Frontal cortex (tissue), 4 donors: ENCODE measurements around the gene GRM2. TPM values are rescaled to one million over a fixed set of nuclear protein-coding genes. Genes with fewer than 3 reads are reported as not detected.
A peak's percentile ranks its signal among the peaks of the same experiment; 100 is the strongest.

Source experiments
- DNase-seq, 2 donors: peaks; one replicate each; pipeline ENCODE4 v3.0.0; 2012; ENCODE audit warnings: low spot score in 2 of 2
- FAIRE-seq: peaks from 2 replicates; lab custom pipeline; 2012; peaks lifted over from hg19 to GRCh38; lab: Jason Lieb, UNC
- total RNA-seq: library from RNA; depleted of rRNA; stranded (reverse); fragments of >200 nt; gene quantifications from one replicate; pipeline ENCODE4 v1.2.3, GENCODE V29; 2014
- donor health status: control.
- donor health status: control.
- donor health status: control.

Gene GRM2
- total RNA-seq, 1 donor from 2014 or later, result 6.5 TPM

DNA sequence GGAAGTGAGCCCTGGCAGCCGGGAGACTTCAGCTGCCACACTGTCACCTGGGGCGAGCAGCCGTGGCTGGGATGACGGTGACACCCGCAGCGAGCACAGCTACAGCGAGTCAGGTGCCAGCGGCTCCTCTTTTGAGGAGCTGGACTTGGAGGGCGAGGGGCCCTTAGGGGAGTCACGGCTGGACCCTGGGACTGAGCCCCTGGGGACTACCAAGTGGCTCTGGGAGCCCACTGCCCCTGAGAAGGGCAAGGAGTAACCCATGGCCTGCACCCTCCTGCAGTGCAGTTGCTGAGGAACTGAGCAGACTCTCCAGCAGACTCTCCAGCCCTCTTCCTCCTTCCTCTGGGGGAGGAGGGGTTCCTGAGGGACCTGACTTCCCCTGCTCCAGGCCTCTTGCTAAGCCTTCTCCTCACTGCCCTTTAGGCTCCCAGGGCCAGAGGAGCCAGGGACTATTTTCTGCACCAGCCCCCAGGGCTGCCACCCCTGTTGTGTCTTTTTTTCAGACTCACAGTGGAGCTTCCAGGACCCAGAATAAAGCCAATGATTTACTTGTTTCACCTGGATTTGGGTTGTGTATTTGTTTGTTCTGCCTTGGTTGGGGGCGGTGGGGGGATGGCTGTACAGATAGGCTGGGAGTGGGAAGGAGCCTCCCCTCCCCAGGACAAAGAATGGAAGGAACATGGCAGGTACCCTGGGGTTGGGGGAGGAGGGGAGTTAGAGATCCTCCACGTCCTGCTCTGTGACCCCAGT, 2.9 kb upstream of the GRM2 start:
- FAIRE-seq, result no peak
- no peak for DNase-seq

DNA sequence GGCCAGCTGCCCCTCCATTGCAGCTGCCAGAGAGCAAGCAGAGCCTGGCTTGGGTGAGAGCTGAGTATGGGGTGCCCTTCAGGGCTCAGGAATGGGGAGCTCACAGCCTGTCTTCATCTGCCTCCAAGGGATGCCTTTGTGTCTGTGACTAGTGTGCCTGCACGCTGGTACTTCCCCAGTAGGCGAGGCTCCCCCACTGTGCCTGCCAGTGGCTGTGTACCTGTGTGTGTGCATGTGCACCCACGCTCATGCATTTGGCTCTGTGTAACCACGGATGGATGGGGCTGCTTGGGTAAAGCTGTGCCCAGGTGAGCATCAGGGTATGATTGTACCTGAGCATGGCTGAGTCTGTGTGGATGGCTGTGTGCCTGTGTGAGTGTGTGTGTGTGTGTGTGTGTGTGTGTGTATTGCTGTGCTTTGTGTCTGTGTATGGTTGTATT, 2.3 kb upstream of the GRM2 start:
- FAIRE-seq, result no peak
- no peak for DNase-seq

DNA sequence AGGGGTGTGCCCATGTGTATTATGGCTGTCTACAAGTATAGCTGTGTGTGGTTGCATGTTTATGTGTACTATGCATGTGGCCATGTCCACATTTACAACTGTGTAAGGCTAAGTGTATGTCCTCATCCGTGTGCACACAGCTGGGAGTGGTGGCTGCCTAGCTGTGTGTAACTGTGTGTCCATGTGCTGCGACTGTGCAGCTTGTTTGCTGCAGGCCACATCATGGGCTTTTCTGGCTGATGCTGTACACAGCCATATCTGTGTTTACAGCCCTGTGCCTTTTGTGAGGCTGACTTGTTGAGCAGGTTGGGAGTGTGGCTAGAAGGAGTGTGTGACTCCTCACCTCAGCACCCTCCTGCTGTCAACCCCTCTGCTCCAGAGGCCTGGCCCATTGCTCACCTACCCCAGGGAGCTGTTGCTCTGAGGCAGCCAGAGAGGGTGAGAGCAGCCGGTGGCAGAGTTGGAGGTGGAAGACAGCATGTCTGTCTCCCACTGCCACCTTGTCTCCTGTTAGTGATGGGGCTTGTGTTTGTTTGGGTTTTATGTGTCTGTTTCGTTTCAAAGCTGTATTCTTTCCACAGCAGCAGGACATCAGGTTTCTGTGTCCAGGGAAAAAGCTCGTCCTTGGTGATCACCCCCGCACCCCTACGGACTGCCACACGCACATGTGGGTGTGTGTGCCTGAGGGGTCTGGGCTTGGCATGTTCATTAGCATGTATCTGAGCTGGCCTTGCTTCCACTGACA, 1.4 kb upstream of the GRM2 start:
- DNase-seq (no peak), FAIRE-seq (no peak)

DNA sequence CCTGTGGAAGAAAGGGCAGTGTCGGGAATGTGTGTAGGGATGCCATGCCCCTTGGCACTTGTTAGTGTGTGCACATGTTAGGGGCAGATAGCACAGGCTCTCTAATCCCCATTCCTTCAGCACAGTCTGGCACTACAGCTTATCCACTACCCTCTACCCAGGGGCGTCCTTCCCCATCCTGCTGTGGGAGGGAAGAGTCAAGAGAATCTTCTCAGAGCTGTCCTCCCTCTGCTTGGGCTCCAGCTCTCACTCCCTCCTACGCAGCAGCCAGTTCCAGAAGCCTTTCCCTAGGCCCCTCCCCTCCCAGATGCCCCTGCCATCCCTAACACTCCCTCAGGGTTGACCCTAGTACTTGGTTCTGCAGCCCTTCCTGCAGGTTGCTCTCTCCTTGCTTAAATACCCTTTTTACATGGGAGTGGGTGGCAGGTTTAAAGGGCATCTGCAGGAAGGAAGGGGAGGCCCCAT, 815 bp upstream of the GRM2 start:
- DNase-seq (no peak), FAIRE-seq (no peak)

DNA sequence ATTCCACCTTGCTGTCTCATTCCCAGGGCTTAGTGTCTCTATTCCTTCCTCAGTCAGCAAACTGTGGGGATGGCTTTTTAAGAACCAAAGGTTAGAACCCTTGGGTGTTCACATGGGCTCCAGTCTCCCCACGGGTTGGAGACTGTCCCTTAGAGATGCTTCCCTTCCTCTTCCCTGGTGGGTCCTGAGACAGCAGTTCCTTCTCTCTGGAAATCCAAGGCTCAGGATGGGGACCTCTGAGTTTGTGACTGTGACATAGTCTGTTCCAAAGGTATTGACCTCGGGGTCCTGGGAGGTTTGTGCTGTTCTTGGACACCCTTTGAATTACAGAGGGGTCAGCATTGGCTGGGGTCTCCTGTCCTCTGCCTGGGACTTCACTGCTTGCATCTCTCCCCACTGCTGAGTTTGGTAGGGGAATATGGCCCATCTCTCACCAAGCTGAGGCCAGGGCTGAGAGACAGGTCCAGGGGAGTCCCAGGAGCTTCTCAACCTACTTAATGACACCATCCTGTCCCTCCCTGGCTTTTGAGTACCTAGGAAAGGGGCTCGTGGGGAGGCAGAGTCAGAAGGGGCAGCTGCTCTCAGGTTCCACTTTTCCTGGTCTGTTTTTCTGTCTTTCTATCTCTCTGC, 1.5 kb downstream of the GRM2 start:
- DNase-seq (peak in 1 of 2 donors; percentile 8), FAIRE-seq (no peak)

DNA sequence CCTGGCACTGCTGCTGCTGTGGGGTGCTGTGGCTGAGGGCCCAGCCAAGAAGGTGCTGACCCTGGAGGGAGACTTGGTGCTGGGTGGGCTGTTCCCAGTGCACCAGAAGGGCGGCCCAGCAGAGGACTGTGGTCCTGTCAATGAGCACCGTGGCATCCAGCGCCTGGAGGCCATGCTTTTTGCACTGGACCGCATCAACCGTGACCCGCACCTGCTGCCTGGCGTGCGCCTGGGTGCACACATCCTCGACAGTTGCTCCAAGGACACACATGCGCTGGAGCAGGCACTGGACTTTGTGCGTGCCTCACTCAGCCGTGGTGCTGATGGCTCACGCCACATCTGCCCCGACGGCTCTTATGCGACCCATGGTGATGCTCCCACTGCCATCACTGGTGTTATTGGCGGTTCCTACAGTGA, 2.1 kb downstream of the GRM2 start:
- no peak for FAIRE-seq

DNA sequence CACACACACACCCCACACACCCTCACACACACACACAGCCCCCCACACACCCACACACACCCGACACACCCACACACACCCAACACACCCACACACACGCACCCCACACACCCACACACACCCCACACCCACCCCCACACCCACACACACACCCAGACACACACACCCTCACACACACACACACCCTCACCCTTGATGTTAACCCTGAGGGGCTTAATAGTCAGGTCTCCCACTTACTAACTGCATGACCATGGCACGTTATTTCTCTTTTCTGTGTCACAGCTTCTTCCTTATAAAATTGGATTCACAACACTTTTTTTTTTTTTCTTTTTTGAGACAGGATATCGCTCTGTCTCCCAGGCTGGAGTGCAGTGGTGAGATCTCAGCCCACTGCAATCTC, 2.8 kb downstream of the GRM2 start:
- FAIRE-seq (no peak), DNase-seq (peak in 1 of 2 donors; percentile 2)

More for the DNA sequence above, 2.1 kb downstream of the GRM2 start:
- peak in 1 of 2 donors; percentile 5 for DNase-seq

DNA sequence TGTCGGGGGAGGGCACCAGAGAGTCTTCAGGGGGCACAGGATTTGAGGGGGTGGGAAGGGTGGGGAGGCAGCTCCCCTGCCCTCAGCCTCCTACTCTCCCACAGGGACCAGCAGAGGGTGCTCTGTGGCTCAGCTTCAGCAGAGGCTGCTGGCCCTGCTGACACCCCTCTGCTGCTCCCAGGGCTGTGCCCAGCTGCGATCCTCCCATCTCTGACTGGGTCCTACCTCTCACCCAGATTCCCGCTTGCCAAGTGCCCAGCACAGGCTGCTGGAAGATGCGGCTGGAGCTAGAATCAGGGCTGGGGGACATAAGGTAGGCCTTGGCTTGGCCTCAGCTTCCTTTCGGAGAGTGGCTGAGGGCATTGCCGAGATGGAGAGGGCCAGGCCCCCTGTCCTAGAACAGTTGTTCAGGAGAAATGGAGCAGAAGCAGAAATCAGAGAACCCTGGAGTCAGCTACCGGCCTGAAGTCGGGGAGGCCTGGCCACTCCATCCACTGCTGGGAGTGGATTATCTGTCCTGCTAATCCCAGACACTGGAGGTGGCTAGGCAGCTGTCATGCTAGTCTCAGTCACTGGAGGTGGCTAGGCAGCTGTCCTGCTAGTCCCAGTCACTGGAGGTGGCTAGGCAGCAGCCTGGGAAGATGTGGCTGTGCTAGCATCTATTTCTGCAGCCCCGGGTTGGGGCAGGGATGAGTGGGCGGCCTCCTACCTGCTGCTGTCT, 3.9 kb downstream of the GRM2 start:
- DNase-seq, result peak in 1 of 2 donors; percentile 45
- FAIRE-seq, result no peak

DNA sequence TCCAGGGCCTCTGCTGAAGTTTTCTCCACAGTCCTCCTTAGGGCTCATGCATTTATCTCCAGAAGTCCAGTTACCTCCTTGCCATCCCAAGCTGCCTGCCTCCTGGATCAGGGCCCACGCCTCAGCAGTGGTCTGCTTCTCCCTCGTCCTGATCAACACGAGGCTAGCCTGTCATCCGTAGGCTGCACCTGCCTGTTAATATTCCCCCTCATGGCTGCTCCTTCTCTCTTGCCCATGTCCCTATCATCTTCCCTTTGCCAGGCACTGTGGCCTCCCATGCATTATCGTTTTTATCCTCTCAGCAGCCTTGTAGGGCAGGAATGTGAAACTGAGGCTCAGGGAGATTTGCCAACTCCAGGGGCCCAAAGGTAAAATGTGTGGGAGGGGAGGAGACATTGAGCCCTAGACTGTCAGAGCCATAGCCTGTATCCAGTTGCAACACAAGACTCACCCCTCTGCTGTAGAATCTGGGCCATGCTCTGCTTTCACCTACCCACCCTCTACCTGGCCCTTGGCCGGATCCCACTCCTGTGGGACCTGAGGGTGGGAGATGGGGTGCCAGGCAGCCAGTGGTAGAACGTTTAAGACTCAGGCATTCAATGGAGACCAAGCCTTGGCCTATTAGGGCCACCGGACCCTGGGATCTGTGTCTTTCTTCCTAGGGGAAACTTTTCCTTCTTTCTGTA, 4.6 kb downstream of the GRM2 start:
- DNase-seq (peak; percentile 12), FAIRE-seq (no peak)

DNA sequence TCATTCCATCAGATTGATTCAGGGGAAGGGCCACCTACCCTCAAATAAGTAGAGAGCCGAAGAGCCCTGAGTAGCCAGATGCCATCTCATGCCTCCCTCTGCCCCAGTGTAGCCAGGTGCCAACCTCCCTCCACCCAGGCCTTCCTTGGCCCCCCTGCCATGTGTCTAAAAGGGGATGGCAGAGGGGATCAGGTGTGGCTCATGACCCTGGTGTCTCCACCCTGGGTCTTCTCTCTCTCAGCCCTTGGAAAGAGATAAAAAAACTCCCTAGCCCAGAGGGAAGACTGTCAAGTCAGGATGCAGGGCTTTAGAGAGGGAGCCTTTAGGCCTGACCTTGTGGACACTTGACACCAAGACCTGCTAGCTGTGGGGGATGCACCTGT, 5.2 kb downstream of the GRM2 start:
- DNase-seq (peak; percentile 9 to 11), FAIRE-seq (no peak)

DNA sequence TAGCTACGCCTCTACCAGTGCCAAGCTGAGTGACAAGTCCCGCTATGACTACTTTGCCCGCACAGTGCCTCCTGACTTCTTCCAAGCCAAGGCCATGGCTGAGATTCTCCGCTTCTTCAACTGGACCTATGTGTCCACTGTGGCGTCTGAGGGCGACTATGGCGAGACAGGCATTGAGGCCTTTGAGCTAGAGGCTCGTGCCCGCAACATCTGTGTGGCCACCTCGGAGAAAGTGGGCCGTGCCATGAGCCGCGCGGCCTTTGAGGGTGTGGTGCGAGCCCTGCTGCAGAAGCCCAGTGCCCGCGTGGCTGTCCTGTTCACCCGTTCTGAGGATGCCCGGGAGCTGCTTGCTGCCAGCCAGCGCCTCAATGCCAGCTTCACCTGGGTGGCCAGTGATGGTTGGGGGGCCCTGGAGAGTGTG, 5.7 kb downstream of the GRM2 start:
- FAIRE-seq, result no peak

DNA sequence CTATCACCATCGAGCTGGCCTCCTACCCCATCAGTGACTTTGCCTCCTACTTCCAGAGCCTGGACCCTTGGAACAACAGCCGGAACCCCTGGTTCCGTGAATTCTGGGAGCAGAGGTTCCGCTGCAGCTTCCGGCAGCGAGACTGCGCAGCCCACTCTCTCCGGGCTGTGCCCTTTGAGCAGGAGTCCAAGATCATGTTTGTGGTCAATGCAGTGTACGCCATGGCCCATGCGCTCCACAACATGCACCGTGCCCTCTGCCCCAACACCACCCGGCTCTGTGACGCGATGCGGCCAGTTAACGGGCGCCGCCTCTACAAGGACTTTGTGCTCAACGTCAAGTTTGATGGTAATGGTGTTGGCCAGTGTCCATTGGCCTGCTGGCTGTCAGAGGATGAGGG, 6.1 kb downstream of the GRM2 start:
- FAIRE-seq (no peak), DNase-seq (peak; percentile 0 to 1)

More for the DNA sequence above, 5.7 kb downstream of the GRM2 start:
- peak in 1 of 2 donors; percentile 1 for DNase-seq

DNA sequence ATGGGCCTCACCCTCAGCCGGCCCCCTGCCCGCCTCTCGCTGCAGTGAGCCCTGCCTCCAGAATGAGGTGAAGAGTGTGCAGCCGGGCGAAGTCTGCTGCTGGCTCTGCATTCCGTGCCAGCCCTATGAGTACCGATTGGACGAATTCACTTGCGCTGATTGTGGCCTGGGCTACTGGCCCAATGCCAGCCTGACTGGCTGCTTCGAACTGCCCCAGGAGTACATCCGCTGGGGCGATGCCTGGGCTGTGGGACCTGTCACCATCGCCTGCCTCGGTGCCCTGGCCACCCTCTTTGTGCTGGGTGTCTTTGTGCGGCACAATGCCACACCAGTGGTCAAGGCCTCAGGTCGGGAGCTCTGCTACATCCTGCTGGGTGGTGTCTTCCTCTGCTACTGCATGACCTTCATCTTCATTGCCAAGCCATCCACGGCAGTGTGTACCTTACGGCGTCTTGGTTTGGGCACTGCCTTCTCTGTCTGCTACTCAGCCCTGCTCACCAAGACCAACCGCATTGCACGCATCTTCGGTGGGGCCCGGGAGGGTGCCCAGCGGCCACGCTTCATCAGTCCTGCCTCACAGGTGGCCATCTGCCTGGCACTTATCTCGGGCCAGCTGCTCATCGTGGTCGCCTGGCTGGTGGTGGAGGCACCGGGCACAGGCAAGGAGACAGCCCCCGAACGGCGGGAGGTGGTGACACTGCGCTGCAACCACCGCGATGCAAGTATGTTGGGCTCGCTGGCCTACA, 8.5 kb downstream of the GRM2 start:
- peak; percentile 2 to 6 for DNase-seq
- FAIRE-seq, result no peak

DNA sequence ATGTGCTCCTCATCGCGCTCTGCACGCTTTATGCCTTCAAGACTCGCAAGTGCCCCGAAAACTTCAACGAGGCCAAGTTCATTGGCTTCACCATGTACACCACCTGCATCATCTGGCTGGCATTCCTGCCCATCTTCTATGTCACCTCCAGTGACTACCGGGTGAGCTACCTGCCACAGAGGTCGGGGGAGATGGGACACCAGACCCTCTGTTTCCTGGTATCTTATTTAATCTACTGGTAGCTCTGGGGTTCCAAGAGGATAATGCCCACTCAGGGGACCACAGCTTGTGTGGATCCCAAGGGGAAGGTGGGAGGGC, 9.1 kb downstream of the GRM2 start:
- peak in 1 of 2 donors; percentile 2 for DNase-seq
- no peak for FAIRE-seq

DNA sequence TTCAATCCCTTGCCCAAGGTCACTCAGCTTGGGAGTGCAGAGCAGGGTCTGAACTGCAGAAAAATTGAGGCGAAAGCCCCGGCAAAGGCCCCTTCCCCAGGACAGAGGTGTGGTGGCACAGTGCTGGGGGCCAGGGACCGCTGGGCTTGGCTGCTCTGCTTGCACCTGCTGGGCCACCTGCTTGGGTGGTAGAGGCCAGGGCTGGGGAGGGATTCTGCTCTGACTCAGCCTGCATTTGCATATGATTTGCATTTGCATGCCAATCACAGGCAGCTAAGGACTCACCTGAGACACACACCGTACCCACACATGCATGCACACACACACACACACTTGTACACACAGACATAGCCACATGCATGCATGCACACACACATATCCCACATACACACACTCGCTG, 9.9 kb downstream of the GRM2 start:
- no peak for FAIRE-seq
- DNase-seq, result peak; percentile 1 to 28

DNA sequence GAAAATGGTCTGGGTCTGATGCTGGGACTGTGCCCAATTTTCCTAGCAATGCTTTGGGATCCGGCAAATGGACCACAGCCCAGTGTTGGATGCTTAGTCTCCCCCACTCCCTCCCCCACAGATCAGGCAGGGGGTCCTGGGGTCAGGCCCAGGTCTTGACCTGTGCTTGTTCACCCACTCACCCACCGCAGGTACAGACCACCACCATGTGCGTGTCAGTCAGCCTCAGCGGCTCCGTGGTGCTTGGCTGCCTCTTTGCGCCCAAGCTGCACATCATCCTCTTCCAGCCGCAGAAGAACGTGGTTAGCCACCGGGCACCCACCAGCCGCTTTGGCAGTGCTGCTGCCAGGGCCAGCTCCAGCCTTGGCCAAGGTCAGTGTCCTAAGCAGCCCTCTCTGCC, 10.6 kb downstream of the GRM2 start:
- FAIRE-seq (no peak), DNase-seq (peak; percentile 1 to 2)

DNA sequence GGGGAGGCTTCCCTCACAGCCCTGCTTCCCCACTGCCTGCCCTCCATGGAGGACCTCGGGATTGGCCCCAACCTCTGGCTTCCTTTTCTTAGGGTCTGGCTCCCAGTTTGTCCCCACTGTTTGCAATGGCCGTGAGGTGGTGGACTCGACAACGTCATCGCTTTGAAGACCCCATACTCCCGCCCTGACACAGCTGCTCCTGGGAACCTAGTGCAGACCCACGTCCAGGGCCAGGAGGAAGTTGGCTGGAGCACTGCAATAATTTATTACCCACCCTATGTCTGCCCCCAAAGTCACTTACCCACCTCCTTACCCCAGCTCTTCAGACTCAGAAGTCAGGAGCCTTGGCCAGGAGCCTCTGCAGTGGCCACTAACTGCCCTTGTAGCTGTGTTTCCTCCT, 11.1 kb downstream of the GRM2 start:
- no peak for FAIRE-seq

DNA sequence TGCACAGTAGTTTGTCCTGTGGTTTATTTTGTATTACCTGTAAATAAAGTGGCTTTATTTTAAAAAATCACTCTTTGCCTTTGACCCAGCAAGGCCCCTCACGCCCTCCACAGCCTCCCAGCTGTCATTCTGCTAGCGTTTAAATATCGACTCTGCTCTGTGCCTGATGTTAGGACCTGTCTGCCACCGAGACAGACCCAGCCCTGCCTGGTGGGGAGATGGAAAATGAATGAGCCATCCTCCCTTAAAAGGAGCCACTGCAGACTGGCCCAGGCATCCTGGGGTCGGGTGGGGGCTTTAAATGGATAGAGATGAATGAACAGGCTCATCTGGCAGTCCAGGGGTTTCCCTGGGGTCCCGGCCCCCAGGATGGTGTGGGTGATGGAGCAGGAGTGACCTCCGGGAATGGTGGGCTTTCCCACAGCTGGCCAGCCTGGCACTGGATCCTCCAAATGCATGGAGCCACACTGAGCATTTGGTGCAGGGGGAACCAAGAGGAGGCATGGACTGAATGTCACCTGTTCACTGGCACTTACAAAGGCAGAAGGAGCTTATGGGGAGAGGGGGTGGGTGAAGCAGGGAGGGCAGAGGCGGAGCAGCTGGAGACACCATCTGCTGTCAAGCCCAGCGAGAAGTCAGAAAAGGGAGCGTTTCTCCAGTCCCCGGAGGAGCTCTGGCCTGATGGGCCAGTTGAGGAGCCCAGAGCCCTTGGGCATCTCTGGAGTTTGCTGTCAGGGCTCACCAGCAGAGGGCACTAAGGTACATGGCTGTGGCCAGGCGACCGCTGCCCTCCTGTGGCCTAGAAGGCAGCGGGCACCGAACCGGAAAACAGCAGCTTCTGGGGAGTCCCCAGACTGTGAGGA, 11.9 kb downstream of the GRM2 start:
- FAIRE-seq, result no peak
- peak; percentile 40 to 63 for DNase-seq

More for the DNA sequence above, 11.1 kb downstream of the GRM2 start:
- DNase-seq, result peak; percentile 2 to 3
